H1 (cell line): ENCODE results near the gene GLT8D2. TPM values are rescaled to one million over a fixed set of nuclear protein-coding genes. Genes with fewer than 3 reads are reported as not detected.
"Not testable (repeated sequence)": the region's sequence is repeated elsewhere in the genome, so short reads cannot be mapped to it uniquely, and the experiment has no call there.

Experiments
- CTCF ChIA-PET: fragments of 300-600 bp; sonication (Branson Sonifier 250); formaldehyde crosslinking; loops from one replicate; lab custom pipeline; 2021; ENCODE audit not compliant: partially characterized antibody; lab: Charles Lee
- POLR2A ChIA-PET: fragments of 300-600 bp; sonication (Branson Sonifier 250); formaldehyde crosslinking; loops from one replicate; lab custom pipeline; 2021; ENCODE audit warnings: inconsistent platforms; ENCODE audit not compliant: partially characterized antibody; lab: Charles Lee
- DNase-seq, 2 experiments: peaks; one replicate each; pipeline versions ENCODE4 v3.0.0 to v3.0.0-alpha.2; 2010 to 2022; ENCODE audit warnings: low spot score in 2 of 2, low read depth in 1 of 2, mixed read lengths in 1 of 2
- FAIRE-seq: peaks from 2 replicates; lab custom pipeline; 2011; peaks lifted over from hg19 to GRCh38; lab: Jason Lieb, UNC
- H2AFZ ChIP-seq: 2 replicates; pipeline ENCODE4 v1.8.1; 2012; ENCODE audit warnings: low read length, inconsistent platforms
- H2AK5ac ChIP-seq: 2 replicates; pipeline ENCODE4 v1.6.1; 2013; ENCODE audit warnings: low read depth, low read length
- H2BK120ac ChIP-seq: replicated peaks from 2 replicates; pipeline ENCODE3; 2013; ENCODE audit warnings: low read depth, low read length, inconsistent platforms
- H2BK12ac ChIP-seq: 2 replicates; pipeline ENCODE4 v1.6.1; 2013; ENCODE audit warnings: low read depth, low read length
- H2BK15ac ChIP-seq: 2 replicates; pipeline ENCODE4 v1.6.1; 2013; ENCODE audit warnings: low read length
- H2BK20ac ChIP-seq: 2 replicates; pipeline ENCODE4 v1.6.1; 2013; ENCODE audit warnings: low read length
- H2BK5ac ChIP-seq: 2 replicates; pipeline ENCODE4 v1.6.1; 2013; ENCODE audit warnings: low read depth, low read length
- H3K14ac ChIP-seq: 2 replicates; pipeline ENCODE4 v1.6.1; 2013; ENCODE audit warnings: inconsistent platforms; ENCODE audit not compliant: insufficient read length
- H3K18ac ChIP-seq: 2 replicates; pipeline ENCODE4 v1.6.1; 2013; ENCODE audit warnings: low read length; ENCODE audit errors: extremely low read depth
- H3K23ac ChIP-seq: 2 replicates; pipeline ENCODE4 v1.6.1; 2013; ENCODE audit warnings: inconsistent platforms; ENCODE audit not compliant: insufficient read length
- H3K23me2 ChIP-seq: 2 replicates; pipeline ENCODE4 v1.6.1; 2013; ENCODE audit warnings: low read depth, low read length
- H3K27ac ChIP-seq: 2 replicates; pipeline ENCODE4 v1.6.1; 2011; ENCODE audit warnings: low read depth, low read length, inconsistent platforms
- H3K27me3 ChIP-seq, 4 experiments: replicated peaks in 1 of 4; 1 replicate in 1 of 4; 2 replicates in 3 of 4; pipeline versions ENCODE4 v1.6.1 to v1.8.1; 2011 to 2013; ENCODE audit warnings: low read length in 3 of 4, mild to moderate bottlenecking in 3 of 4, inconsistent platforms in 2 of 4, mixed read lengths in 2 of 4, moderate library complexity in 1 of 4; ENCODE audit not compliant: control insufficient read depth in 3 of 4, insufficient read depth in 3 of 4; ENCODE audit errors: extremely low read depth in 1 of 4
- H3K36me3 ChIP-seq, 4 experiments: 2 replicates each; pipeline versions ENCODE4 v1.6.1 to v1.8.1; 2011 to 2013; ENCODE audit warnings: mild to moderate bottlenecking in 4 of 4, low read length in 3 of 4, moderate library complexity in 2 of 4, control low read depth in 1 of 4, inconsistent platforms in 1 of 4; ENCODE audit not compliant: insufficient read depth in 4 of 4, control insufficient read depth in 2 of 4
- H3K4ac ChIP-seq: replicated peaks from 2 replicates; pipeline ENCODE3; 2013; ENCODE audit warnings: low read length, low read depth, mixed read lengths, inconsistent platforms; ENCODE audit not compliant: insufficient read length
- H3K4me1 ChIP-seq, 4 experiments: replicated peaks in 1 of 4; 1 replicate in 1 of 4; 2 replicates in 3 of 4; pipeline versions ENCODE4 v1.6.1 to v1.8.1; 2011 to 2013; ENCODE audit warnings: low read length in 3 of 4, inconsistent platforms in 2 of 4, mixed read lengths in 1 of 4; ENCODE audit not compliant: insufficient read depth in 4 of 4, control insufficient read depth in 3 of 4
- H3K4me2 ChIP-seq, 2 experiments: 2 replicates each; pipeline versions ENCODE4 v1.6.1 to v1.8.1; 2011 to 2013; ENCODE audit warnings: low read depth in 2 of 2, low read length in 2 of 2, control low read depth in 1 of 2, inconsistent platforms in 1 of 2, mild to moderate bottlenecking in 1 of 2; ENCODE audit not compliant: insufficient read depth in 1 of 2
- H3K4me3 ChIP-seq, 4 experiments: fragments of 200-600, 300-600 bp in 1 of 4; sonication (generic), shearing (Covaris generic), sonication (Bioruptor Twin) in 1 of 4; 2 replicates each; pipeline versions ENCODE4 v1.5.1 to v1.8.1; 2011 to 2016; ENCODE audit warnings: low read length in 4 of 4, low read depth in 3 of 4, control low read depth in 2 of 4, inconsistent platforms in 2 of 4, mild to moderate bottlenecking in 2 of 4, mixed read lengths in 1 of 4, moderate library complexity in 1 of 4; ENCODE audit not compliant: insufficient read depth in 2 of 4; ENCODE audit errors: extremely low read depth in 1 of 4
- H3K56ac ChIP-seq: replicated peaks from 2 replicates; pipeline ENCODE3; 2013; ENCODE audit warnings: low read depth, mild to moderate bottlenecking, mixed read lengths, low read length, inconsistent platforms; ENCODE audit not compliant: insufficient read length
- H3K79me1 ChIP-seq: 2 replicates; pipeline ENCODE4 v1.6.1; 2013; ENCODE audit warnings: low read depth, low read length, control low read depth
- H3K79me2 ChIP-seq, 2 experiments: 2 replicates each; pipeline versions ENCODE4 v1.6.1 to v1.8.1; 2012 to 2013; ENCODE audit warnings: low read length in 2 of 2, mild to moderate bottlenecking in 2 of 2, inconsistent platforms in 1 of 2; ENCODE audit not compliant: insufficient read depth in 2 of 2, control insufficient read depth in 1 of 2
- H3K9ac ChIP-seq, 4 experiments: replicated peaks in 1 of 4; 1 replicate in 1 of 4; 2 replicates in 3 of 4; pipeline versions ENCODE4 v1.6.1 to v1.8.1; 2011 to 2013; ENCODE audit warnings: low read depth in 3 of 4, low read length in 3 of 4, control low read depth in 2 of 4, mild to moderate bottlenecking in 2 of 4, moderate library complexity in 2 of 4, inconsistent platforms in 1 of 4; ENCODE audit errors: extremely low read depth in 1 of 4
- H3K9me3 ChIP-seq, 2 experiments: 2 replicates each; pipeline versions ENCODE4 v1.6.1 to v1.8.1; 2012 to 2013; ENCODE audit warnings: mild to moderate bottlenecking in 2 of 2, moderate library complexity in 2 of 2, control low read depth in 1 of 2, inconsistent platforms in 1 of 2, low read depth in 1 of 2, low read length in 1 of 2, mixed read lengths in 1 of 2; ENCODE audit not compliant: insufficient read depth in 2 of 2
- H4K20me1 ChIP-seq, 2 experiments: replicated peaks in 1 of 2; 2 replicates each; pipeline versions ENCODE3 to v1.8.1; 2011 to 2013; ENCODE audit warnings: inconsistent platforms in 2 of 2, low read length in 2 of 2, mild to moderate bottlenecking in 1 of 2; ENCODE audit not compliant: insufficient read depth in 2 of 2, control insufficient read depth in 1 of 2
- H4K5ac ChIP-seq: 2 replicates; pipeline ENCODE4 v1.6.1; 2013; ENCODE audit warnings: low read length, low read depth, mixed read lengths, inconsistent platforms; ENCODE audit not compliant: insufficient read length
- H4K8ac ChIP-seq: 2 replicates; pipeline ENCODE4 v1.8.0; 2013; ENCODE audit warnings: mild to moderate bottlenecking, moderate library complexity, low read length, inconsistent platforms; ENCODE audit not compliant: insufficient read depth; ENCODE audit errors: extremely low read depth
- H4K91ac ChIP-seq: replicated peaks from 2 replicates; pipeline ENCODE3; 2013; ENCODE audit warnings: low read length, mixed read lengths, inconsistent platforms; ENCODE audit not compliant: insufficient read length
- WGBS, 2 experiments: shearing (Covaris generic) in 1 of 2; methylation state at CpG; one replicate each; pipeline versions ENCODE4 v1.1.6 to v1.1.7; 2013 to 2015; ENCODE audit warnings: low lambda C conversion rate in 2 of 2, mixed read lengths in 2 of 2, inconsistent platforms in 1 of 2, low coverage in 1 of 2, missing lambda C conversion rate in 1 of 2; ENCODE audit not compliant: insufficient replicate concordance in 2 of 2, insufficient coverage in 1 of 2, insufficient read length in 1 of 2; ENCODE audit errors: extremely low coverage in 1 of 2, missing lambda C conversion rate in 1 of 2; 5-methylcytosine and 5-hydroxymethylcytosine counted together
- polyA plus RNA-seq, 7 experiments: library from polyadenylated mRNA; depleted of rRNA in 3 of 7; stranded (reverse) in 5 of 7; unstranded in 2 of 7; fragments of >200 nt in 5 of 7; fragments of 200-250 nt in 2 of 7; gene quantifications; 1 replicate in 5 of 7; 2 replicates in 1 of 7; 4 replicates in 1 of 7; pipeline versions ENCODE4 v1.2.1 to v1.2.3, GENCODE V29; 2011 to 2013; ENCODE audit warnings: missing spikeins in 2 of 7, mixed read lengths in 2 of 7
- total RNA-seq: library from RNA; stranded (reverse); fragmentation: NEBNext Ultra II Directional; extraction: Animal tissue kit (Norgen Biotek cat#: 25700); gene quantifications from 2 replicates; pipeline ENCODE4 v1.2.1, GENCODE V29; 2021

GLT8D2 gene
- total and polyA plus RNA-seq, 2 of the 8 experiments (the other 6 are each of a cell fraction or from before 2014, with no cell fraction given) = 6.8 to 9.8 TPM

DNA sequence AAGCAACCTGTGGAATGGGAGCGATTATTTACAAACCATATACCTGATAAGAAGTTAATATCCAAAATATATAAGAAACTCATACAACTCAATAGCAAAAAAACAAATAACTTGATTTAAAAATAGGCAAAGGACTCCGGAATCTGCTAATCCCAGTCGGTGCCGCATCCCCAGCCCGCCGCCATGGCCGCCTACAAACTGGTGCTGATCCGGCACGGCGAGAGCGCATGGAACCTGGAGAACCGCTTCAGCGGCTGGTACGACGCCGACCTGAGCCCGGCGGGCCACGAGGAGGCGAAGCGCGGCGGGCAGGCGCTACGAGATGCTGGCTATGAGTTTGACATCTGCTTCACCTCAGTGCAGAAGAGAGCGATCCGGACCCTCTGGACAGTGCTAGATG, 19.4 kb downstream of the GLT8D2 start:
- H3K4ac ChIP-seq, H3K79me2 ChIP-seq, H3K4me2 ChIP-seq, H3K56ac ChIP-seq, H2BK15ac ChIP-seq, H2BK12ac ChIP-seq, H3K27ac ChIP-seq, H4K8ac ChIP-seq, H2BK20ac ChIP-seq, H2AK5ac ChIP-seq, H3K27me3 ChIP-seq, DNase-seq, H3K9me3 ChIP-seq, H4K91ac ChIP-seq, POLR2A ChIA-PET, H3K18ac ChIP-seq, FAIRE-seq, H3K23me2 ChIP-seq, H3K36me3 ChIP-seq, H4K5ac ChIP-seq, H3K9ac ChIP-seq, H4K20me1 ChIP-seq, CTCF ChIA-PET, H2BK5ac ChIP-seq, H3K4me1 ChIP-seq, H2AFZ ChIP-seq, H3K79me1 ChIP-seq, H3K23ac ChIP-seq, H3K14ac ChIP-seq, H2BK120ac ChIP-seq, H3K4me3 ChIP-seq: not testable (repeated sequence)
- WGBS, 2 experiments = 95% methylated on average over 9 of the region's 27 CpGs; no CpG with 5 or more reads in 1 of the 2 experiments
